Activated CD4-positive, alpha-beta memory T cell treated with anti-CD3 and anti-CD28 coated beads, Interleukin-2, amount 10 ng/mL, durations not matched to agents 7 days and 5 days (primary cell): Measurements from ENCODE around the gene ZDHHC14. TPM values are rescaled to one million over a fixed set of nuclear protein-coding genes. Genes with fewer than 3 reads are reported as not detected.

Experiments
- CTCF ChIA-PET: fragments of 350-600 bp; sonication (Branson Sonifier 250); formaldehyde crosslinking; loops from one replicate; lab custom pipeline; 2021; ENCODE audit warnings: antibody characterized with exemption, inconsistent platforms; lab: Charles Lee
- POLR2A ChIA-PET: fragments of 350-600 bp; sonication (Branson Sonifier 250); formaldehyde crosslinking; loops from one replicate; lab custom pipeline; 2021; ENCODE audit warnings: antibody characterized with exemption; lab: Charles Lee
- DNase-seq: peaks from one replicate; pipeline ENCODE4 v3.0.0-alpha.2; 2020
- H3K27ac Mint-ChIP-seq: one replicate; pipeline ENCODE4 v1.8.0; 2021; ENCODE audit warnings: mild to moderate bottlenecking, mixed read lengths
- H3K27me3 Mint-ChIP-seq: one replicate; pipeline ENCODE4 v1.8.0; 2021; ENCODE audit warnings: mixed read lengths
- H3K36me3 Mint-ChIP-seq: one replicate; pipeline ENCODE4 v1.8.0; 2021; ENCODE audit warnings: low read depth, mixed read lengths
- H3K4me1 Mint-ChIP-seq: one replicate; pipeline ENCODE4 v1.8.0; 2021; ENCODE audit warnings: mixed read lengths
- H3K4me3 Mint-ChIP-seq: one replicate; pipeline ENCODE4 v1.8.0; 2021; ENCODE audit warnings: mild to moderate bottlenecking, mixed read lengths
- H3K9me3 Mint-ChIP-seq: one replicate; pipeline ENCODE4 v1.8.0; 2021; ENCODE audit warnings: mixed read lengths
- total RNA-seq, 2 experiments: library from RNA; stranded (reverse); gene quantifications; one replicate each; pipeline ENCODE4 v1.2.3, GENCODE V29; 2021

The ZDHHC14 gene
- total RNA-seq, 2 experiments from 2014 or later = 8.1 to 8.7 TPM

DNA sequence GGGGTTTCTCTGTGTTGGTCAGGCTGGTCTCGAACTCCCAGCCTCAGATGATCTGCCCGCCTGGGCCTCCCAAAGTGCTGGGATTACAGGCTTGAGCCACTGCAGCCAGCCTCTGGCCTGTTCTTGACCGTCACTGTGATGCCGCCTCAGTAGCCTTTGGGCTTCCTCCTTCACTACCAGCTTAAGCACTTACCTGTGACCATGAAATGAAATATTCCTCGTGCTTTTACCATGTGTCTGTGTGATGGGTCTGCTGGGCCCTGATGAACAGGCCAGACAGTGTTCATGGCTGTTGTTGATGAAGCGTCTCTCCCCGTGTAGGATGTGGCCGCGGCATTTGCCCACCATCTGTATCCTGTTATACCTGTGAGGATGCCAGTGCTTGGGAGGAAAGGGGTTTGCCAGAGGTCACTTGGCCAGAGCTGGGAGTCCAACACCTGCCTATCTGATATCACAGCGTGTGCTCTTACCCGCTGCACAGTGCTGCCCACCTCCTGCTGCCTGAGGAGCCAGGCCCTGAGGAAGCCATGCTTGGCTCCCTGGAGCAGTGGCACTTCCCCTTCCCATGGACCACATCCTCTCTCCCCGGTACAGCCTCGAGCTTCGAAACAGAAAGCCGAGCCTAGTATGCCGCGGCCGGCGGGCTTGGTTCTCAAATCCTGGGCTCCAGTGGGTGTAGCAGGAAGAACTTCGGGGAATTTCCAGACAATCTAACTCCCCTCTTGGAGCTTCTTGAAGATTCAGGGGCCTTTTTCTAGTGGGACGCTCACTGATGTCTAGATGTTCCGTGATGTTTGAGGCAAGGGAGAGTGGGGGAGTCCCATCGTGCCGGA, 167.9 kb downstream of the ZDHHC14 start:
- Mint-ChIP-seq H3K4me3 (no peak overlapping the region), H3K9me3 (peaks cover 6% of the 10 kb centered on the region), H3K27ac (peak overlapping the region; percentile 19), H3K36me3 (peaks cover 25% of the 10 kb centered on the region), H3K4me1 (peaks cover 27% of the 10 kb centered on the region), H3K27me3 (peaks cover 2% of the 10 kb centered on the region)
- DNase-seq = no peak
- POLR2A ChIA-PET = interaction anchor here (1.3 kb wide), 1 partner anchor 13 kb away, joined by 3 read pairs; no protein-coding TSS in a partner anchor
- CTCF ChIA-PET = no interaction called here

DNA sequence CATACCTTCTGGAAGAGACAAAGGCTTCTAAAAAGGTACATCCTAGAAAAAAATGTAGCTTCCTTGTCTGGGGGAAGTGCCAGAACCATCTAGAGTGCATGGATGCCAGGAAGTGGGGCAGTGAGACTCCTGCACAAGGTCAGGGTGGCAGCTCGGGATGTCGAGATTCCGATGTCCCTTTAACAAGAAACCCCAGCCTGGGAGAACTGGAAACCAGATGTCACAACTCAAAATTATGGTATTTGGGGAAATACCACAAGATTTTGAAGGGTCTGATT, 168.4 kb downstream of the ZDHHC14 start:
- Mint-ChIP-seq H3K27me3 (peaks cover 2% of the 10 kb centered on the region), H3K27ac (no peak overlapping the region), H3K4me1 (peaks cover 27% of the 10 kb centered on the region), H3K9me3 (peaks cover 6% of the 10 kb centered on the region), H3K36me3 (peaks cover 25% of the 10 kb centered on the region), H3K4me3 (no peak overlapping the region)
- no peak for DNase-seq
- CTCF ChIA-PET = no interaction called here
- POLR2A ChIA-PET = interaction anchor here (0.8 to 1.3 kb wide), 2 partner anchors 13 to 22 kb away, joined by 3 to 4 read pairs; no protein-coding TSS in a partner anchor

DNA sequence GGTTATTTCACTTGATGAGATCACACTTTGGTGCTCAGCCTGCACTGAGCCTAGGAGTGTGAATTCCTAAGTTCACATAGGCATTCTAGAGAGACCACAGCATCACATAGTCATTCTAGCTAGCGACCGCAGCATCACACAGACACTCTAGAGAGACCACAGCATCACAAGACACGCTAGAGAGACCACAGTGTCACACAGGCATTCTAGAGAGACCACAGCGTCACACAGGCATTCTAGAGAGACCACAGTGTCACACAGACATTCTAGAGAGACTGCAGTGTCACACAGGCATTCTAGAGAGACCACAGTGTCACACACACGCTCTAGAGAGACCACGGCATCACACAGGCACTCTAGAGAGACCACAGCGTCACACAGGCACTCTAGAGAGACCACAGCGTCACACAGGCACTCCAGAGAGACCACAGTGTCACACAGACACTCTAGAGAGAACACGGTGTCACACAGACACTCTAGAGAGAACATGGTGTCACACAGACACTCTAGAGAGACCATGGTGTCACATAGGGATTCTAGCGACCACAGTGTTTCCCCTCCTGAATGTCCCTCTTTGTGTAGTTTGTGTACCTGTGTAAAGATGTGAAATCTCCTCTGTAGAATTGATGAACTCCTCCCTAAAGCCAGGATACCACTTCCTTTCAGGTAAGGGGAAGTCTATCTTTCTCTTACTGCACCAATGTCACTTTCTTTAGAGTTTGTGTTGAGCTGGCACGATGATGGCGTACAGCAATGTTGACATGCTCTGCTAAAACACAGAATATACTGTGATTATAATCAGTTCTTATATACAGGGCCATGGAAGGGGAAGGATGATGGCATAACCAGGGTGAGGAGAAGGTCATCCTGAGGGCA, 169.4 kb downstream of the ZDHHC14 start:
- Mint-ChIP-seq H3K4me1 (peaks cover 27% of the 10 kb centered on the region), H3K9me3 (peaks cover 6% of the 10 kb centered on the region), H3K27me3 (peaks cover 2% of the 10 kb centered on the region), H3K27ac (peak overlapping the region; percentile 60), H3K36me3 (peaks cover 19% of the 10 kb centered on the region), H3K4me3 (no peak overlapping the region)
- POLR2A ChIA-PET = interaction anchor here (0.8 to 1.3 kb wide), 2 partner anchors 14 to 23 kb away, joined by 3 to 4 read pairs; no protein-coding TSS in a partner anchor
- CTCF ChIA-PET = no interaction called here
- DNase-seq = peak; percentile 54

DNA sequence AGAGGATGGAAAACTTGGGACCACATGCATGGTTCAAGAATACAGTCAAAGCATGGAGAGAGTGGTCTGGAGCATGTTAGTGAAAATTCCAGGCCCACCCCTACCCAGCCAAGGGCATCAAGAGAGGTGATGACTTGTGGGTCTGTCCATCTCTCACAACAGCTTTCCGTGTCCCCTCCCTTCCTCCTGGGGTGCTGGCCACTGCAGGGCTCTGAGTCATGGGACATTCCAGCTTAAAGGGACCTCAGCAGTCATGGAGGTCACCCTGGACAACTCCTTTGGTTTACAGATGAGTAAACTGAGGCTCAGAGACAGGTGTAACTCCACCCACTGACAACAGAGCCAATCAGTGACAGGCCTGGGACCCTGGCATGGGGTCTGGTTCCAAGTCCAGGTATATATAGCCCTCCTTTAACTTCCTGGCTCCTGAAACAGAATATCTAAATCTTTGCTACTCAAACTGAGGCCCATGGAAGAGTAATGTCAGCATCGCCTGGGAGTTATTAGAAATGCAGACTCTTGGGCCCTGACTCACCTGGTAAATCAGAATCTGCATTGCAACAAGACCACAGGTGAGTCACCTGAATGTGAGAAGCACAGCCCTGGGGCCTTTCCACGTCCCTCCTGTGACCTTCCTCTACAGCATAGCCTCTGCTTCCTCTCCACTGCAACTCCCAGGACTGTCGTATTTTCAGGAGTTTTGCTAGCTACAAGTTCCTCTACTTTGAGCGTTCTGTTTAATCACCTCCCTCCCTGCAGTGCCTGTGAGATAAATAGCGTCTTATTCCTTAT, 170.2 kb downstream of the ZDHHC14 start:
- no peak overlapping the region for H3K27ac Mint-ChIP-seq

DNA sequence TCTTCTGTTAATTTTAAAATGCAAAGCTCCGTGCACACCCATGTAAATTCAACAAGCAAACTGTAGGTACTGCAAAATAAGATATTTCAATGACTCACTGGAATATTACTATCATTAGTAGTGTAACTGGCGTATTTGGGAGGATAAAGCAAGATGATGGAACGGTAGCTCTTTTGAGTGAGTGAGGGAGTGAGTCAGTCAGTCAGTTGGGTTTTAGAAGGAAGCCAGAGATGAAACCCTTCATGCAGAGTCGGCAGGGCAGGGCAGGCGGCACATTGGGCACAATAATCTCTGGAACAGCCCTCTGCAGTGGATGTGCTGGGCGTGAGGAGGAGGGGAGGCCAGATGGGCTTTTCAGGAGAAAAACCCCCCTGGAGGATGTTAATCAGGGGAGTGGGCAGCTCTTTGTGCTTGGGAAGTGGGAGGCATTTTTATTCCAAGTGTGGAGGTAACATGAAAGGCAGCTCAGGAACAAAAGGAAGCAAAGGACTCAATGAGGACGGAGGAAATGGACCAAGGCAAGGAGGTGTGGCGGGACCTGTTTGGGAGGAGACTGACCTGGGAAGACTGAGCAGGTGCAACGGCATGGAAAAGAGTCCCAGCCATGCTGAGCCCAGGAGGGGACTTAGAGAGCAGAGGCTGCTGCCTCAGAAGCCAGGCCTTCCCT, 171.2 kb downstream of the ZDHHC14 start:
- Mint-ChIP-seq H3K4me1 (peaks cover 38% of the 10 kb centered on the region), H3K27ac (no peak overlapping the region), H3K27me3 (peaks cover 2% of the 10 kb centered on the region), H3K4me3 (no peak overlapping the region), H3K9me3 (peaks cover 6% of the 10 kb centered on the region), H3K36me3 (peaks cover 7% of the 10 kb centered on the region)
- DNase-seq = no peak
- CTCF ChIA-PET = no interaction called here
- POLR2A ChIA-PET = no interaction called here

More for the DNA sequence above, 170.2 kb downstream of the ZDHHC14 start:
- H3K27me3 Mint-ChIP-seq = peaks cover 2% of the 10 kb centered on the region
- H3K4me3 Mint-ChIP-seq = no peak overlapping the region
- H3K9me3 Mint-ChIP-seq = peaks cover 6% of the 10 kb centered on the region
- peaks cover 29% of the 10 kb centered on the region for H3K4me1 Mint-ChIP-seq
- peaks cover 14% of the 10 kb centered on the region for H3K36me3 Mint-ChIP-seq
- no peak for DNase-seq
- ChIA-PET CTCF (no interaction called here), POLR2A (no interaction called here)

DNA sequence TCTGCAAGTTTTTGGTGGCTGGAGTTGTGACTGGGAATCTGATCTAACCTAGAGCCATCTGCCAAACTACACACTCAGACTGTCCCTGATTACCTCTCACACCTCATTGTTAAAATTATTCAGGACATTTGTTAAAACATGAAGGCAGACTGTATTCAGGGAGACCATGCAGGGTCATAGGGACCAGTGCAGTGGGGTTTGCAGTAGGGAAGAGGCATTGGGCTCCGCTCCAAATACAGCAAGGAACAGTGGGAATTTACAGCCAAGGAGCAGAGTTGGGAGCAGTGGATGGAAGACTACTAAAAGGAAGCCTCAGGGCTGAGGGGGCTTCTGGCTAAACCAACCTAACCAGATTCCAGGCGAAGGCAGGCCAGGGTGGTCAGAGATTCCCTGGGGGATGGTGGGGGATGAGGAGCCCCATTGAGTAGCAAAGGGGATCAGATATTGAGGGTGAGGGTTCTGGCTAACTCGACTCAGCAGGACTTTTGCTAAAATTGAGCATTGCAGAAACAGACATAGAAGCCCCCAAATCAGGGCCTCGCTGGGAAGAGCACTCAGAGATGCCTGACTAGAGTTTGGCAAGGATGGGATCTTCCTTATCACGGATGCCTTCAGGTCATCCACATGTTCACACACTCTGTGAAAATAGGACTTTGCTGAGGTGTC, 172.0 kb downstream of the ZDHHC14 start:
- Mint-ChIP-seq H3K36me3 (peaks cover 6% of the 10 kb centered on the region), H3K27me3 (peaks cover 2% of the 10 kb centered on the region), H3K27ac (no peak overlapping the region), H3K9me3 (peaks cover 6% of the 10 kb centered on the region), H3K4me3 (no peak overlapping the region), H3K4me1 (peaks cover 44% of the 10 kb centered on the region)
- DNase-seq = no peak
- ChIA-PET POLR2A (no interaction called here), CTCF (no interaction called here)

DNA sequence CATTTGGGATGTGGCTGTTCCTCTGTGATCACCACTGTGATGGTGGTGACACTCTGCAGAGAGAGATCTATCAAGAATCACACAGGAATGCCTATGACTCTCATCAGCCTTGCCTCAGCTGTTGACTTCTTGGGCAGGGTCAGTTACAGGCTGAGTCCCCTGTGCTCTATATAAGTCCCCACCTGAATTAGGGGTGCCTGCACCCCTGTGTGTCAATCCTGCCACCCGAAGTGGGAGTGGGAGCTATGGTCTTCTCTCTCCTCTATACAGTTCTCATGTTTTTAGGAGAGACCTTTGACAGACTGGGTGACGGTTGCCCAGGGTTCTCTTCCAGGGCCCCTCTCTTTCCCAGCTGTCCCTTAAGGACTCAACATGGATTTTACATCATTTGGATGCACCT, 173.8 kb downstream of the ZDHHC14 start:
- Mint-ChIP-seq H3K27ac (no peak overlapping the region), H3K9me3 (peaks cover 3% of the 10 kb centered on the region), H3K27me3 (peaks cover 9% of the 10 kb centered on the region), H3K36me3 (peaks cover 2% of the 10 kb centered on the region), H3K4me1 (peaks cover 42% of the 10 kb centered on the region), H3K4me3 (no peak overlapping the region)
- no peak for DNase-seq
- CTCF ChIA-PET = no interaction called here
- POLR2A ChIA-PET = no interaction called here

DNA sequence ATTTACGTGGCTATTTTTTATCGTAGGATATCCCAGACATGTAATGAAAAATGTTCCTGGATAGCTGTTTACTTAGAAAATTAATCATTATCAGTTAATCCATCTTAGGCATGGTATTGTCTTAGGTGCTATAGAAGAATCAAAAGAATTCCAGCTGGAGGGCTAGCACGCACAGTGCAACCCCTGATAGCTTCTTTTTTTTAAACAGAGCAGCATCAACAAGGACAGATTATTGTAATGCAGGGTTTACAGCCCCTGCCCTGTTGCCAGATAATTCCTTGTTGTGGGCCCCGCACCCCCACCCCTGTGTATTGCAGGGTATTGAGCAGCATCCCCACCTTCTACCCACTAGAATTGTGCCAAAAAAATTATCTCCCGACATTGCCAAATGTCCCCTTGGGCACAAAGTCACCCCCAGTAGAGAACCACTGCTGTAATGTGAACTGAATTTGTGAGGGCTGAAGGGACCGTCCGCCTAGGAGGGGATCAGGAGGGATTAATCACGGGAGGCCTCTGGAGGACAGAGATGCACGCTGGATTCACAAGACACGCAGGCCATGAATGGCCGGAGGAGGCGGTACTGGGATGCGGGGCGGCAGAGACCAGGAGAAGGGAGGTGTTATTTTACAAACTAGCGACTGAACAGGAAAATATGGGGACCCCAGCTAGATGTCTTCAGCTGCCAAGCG, 174.6 kb downstream of the ZDHHC14 start:
- H3K27me3 Mint-ChIP-seq = peaks cover 9% of the 10 kb centered on the region
- no peaks in the 10 kb centered on the region for H3K36me3 Mint-ChIP-seq
- CTCF ChIA-PET = no interaction called here
- peaks cover 33% of the 10 kb centered on the region for H3K4me1 Mint-ChIP-seq
- H3K9me3 Mint-ChIP-seq = no peaks in the 10 kb centered on the region
- POLR2A ChIA-PET = no interaction called here
- no peak overlapping the region for H3K27ac Mint-ChIP-seq
- no peak overlapping the region for H3K4me3 Mint-ChIP-seq
- DNase-seq = no peak

DNA sequence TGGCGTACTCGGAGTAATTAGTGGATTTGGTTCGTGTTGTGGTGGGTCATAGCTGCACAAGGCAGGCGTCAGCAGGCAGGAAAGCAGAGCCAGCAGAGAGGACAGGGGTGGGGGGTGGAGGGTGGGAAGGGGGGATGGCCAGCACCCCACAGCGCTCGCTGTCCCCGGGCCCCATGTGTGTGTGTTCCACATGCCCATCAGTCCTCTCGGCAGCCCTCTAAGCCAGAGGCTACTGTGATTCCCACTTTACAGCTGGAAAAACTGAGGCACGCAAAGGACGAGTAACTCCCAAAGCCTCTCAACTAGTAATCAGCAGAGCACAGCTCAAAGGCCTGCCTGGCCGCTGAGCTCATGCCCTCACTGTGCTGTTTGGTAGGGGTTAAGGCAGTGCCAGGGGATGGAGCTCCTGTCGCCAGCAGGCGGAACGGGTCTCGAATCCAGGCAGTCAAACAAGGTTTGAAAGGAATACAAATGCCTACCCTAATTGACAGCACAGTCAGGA, 175.2 kb downstream of the ZDHHC14 start:
- H3K27ac Mint-ChIP-seq = no peak overlapping the region
- no peaks in the 10 kb centered on the region for H3K36me3 Mint-ChIP-seq
- CTCF ChIA-PET = no interaction called here
- no peak overlapping the region for H3K4me3 Mint-ChIP-seq
- H3K4me1 Mint-ChIP-seq = peaks cover 36% of the 10 kb centered on the region
- H3K27me3 Mint-ChIP-seq = peaks cover 9% of the 10 kb centered on the region
- POLR2A ChIA-PET = no interaction called here
- DNase-seq = no peak
- H3K9me3 Mint-ChIP-seq = no peaks in the 10 kb centered on the region

DNA sequence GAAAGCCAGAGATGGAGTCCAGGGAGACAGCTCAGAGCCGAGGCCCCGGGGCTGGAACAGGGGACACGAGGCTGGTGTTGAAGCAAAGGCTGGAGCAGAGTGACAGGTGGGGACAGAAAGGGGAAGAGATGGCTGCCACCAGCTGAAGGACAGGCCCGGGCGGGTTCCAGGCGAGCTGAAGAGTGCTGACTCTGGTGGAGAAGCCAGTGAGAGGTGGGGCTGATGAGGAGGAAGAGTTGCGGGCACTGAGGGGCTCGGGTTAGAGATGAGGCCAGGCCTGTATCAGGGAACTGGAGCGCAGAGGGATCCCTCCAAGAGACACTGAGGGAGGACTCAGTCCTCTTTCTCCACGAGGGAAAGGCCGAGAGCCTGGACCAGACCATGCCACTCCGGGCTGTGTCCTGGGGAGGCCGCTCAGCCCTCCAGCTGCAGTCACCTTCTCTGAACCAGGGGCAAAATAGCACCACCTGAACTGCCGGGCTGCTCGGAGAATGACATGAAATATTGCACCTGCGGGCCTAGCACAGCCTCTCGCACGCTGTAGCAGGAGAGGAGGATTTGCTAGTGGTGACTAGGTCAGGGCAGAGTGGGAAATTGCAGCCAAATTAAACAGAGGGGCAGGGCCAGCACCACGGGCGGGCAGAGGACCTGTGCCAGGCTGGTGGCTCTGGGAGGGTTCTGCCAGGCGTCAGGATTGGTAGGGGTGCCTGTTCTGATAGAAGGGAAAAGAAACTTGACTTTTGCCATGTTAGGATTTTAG, 175.9 kb downstream of the ZDHHC14 start:
- Mint-ChIP-seq H3K27me3 (peaks cover 9% of the 10 kb centered on the region), H3K36me3 (no peaks in the 10 kb centered on the region), H3K9me3 (no peaks in the 10 kb centered on the region), H3K4me3 (no peak overlapping the region), H3K27ac (no peak overlapping the region), H3K4me1 (peaks cover 38% of the 10 kb centered on the region)
- CTCF ChIA-PET = no interaction called here
- DNase-seq = no peak
- POLR2A ChIA-PET = no interaction called here

DNA sequence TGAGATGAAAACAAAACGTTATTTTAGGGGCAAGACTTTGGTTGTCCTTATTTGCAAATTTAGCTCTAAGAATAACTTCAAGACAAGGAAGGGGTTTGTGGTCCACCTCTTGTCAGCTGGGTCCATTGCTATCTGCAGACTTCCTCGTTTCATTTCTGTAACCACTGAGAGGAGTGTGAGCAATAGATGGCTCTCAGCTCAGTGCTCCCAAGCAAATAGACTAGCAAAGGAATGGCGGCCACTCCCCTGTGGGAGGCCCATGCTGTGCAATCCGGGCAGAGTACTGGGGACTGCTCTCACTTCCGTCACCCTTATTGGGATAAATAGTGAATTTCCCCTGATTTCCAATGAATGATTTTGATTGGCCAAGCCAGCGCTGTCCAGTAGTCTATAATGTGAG, 176.6 kb downstream of the ZDHHC14 start:
- H3K4me3 Mint-ChIP-seq = no peak overlapping the region
- H3K36me3 Mint-ChIP-seq = no peaks in the 10 kb centered on the region
- ChIA-PET POLR2A (no interaction called here), CTCF (no interaction called here)
- H3K4me1 Mint-ChIP-seq = peaks cover 44% of the 10 kb centered on the region
- no peak for DNase-seq
- no peaks in the 10 kb centered on the region for H3K9me3 Mint-ChIP-seq
- H3K27me3 Mint-ChIP-seq = peaks cover 9% of the 10 kb centered on the region
- no peak overlapping the region for H3K27ac Mint-ChIP-seq
